Nephron progenitor cell (in vitro differentiated cells): ENCODE results near the gene SETD7.
"Not testable (repeated sequence)": the region's sequence is repeated elsewhere in the genome, so short reads cannot be mapped to it uniquely, and the experiment has no call there.

Source experiments
- DNase-seq: peaks from one replicate; pipeline ENCODE4 v3.0.0; 2021
- H3K27ac Mint-ChIP-seq: 2 replicates; pipeline ENCODE4 v1.8.0; 2021; ENCODE audit warnings: mild to moderate bottlenecking, moderate library complexity, mixed read lengths
- H3K27me3 Mint-ChIP-seq: 2 replicates; pipeline ENCODE4 v1.8.0; 2021; ENCODE audit warnings: mild to moderate bottlenecking, low read depth, mixed read lengths; ENCODE audit not compliant: poor library complexity
- H3K36me3 Mint-ChIP-seq: 2 replicates; pipeline ENCODE4 v1.8.0; 2021; ENCODE audit warnings: low read depth, mixed read lengths
- H3K4me1 Mint-ChIP-seq: 2 replicates; pipeline ENCODE4 v1.8.0; 2021; ENCODE audit warnings: mixed read lengths
- H3K4me3 Mint-ChIP-seq: 2 replicates; pipeline ENCODE4 v1.8.0; 2021; ENCODE audit warnings: mild to moderate bottlenecking, moderate library complexity, mixed read lengths
- H3K9me3 Mint-ChIP-seq: 2 replicates; pipeline ENCODE4 v1.8.0; 2021; ENCODE audit warnings: mild to moderate bottlenecking, moderate library complexity, mixed read lengths
- TF ChIP-seq, protein P1 (sequence below): fragments of 200-600 bp; sonication (generic); IDR thresholded peaks from 2 replicates; pipeline ENCODE4 v1.5.0; 2021; ENCODE audit warnings: antibody characterized with exemption

The SETD7 gene

GRCh38 chr4:139454111-139455045 is 101.6 kb downstream of the SETD7 start, which contains the start of gene RAB33B:
TSS of gene RAB33B (plus strand) at chr4:139454121. CDS start at chr4:139454196, 75 bp downstream.
- TF ChIP-seq, protein P1, sequence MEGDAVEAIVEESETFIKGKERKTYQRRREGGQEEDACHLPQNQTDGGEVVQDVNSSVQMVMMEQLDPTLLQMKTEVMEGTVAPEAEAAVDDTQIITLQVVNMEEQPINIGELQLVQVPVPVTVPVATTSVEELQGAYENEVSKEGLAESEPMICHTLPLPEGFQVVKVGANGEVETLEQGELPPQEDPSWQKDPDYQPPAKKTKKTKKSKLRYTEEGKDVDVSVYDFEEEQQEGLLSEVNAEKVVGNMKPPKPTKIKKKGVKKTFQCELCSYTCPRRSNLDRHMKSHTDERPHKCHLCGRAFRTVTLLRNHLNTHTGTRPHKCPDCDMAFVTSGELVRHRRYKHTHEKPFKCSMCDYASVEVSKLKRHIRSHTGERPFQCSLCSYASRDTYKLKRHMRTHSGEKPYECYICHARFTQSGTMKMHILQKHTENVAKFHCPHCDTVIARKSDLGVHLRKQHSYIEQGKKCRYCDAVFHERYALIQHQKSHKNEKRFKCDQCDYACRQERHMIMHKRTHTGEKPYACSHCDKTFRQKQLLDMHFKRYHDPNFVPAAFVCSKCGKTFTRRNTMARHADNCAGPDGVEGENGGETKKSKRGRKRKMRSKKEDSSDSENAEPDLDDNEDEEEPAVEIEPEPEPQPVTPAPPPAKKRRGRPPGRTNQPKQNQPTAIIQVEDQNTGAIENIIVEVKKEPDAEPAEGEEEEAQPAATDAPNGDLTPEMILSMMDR = no peak
- Mint-ChIP-seq H3K9me3 (peaks cover 8% of the 10 kb centered on the region), H3K4me3 (peak within 1 kb of the TSS; percentile 98), H3K27me3 (peaks cover 4% of the 10 kb centered on the region), H3K27ac (peak within 1 kb of the TSS; percentile 100), H3K4me1 (peaks cover 61% of the 10 kb centered on the region), H3K36me3 (peaks cover 25% of the 10 kb centered on the region)
- DNase-seq = no peak

DNA sequence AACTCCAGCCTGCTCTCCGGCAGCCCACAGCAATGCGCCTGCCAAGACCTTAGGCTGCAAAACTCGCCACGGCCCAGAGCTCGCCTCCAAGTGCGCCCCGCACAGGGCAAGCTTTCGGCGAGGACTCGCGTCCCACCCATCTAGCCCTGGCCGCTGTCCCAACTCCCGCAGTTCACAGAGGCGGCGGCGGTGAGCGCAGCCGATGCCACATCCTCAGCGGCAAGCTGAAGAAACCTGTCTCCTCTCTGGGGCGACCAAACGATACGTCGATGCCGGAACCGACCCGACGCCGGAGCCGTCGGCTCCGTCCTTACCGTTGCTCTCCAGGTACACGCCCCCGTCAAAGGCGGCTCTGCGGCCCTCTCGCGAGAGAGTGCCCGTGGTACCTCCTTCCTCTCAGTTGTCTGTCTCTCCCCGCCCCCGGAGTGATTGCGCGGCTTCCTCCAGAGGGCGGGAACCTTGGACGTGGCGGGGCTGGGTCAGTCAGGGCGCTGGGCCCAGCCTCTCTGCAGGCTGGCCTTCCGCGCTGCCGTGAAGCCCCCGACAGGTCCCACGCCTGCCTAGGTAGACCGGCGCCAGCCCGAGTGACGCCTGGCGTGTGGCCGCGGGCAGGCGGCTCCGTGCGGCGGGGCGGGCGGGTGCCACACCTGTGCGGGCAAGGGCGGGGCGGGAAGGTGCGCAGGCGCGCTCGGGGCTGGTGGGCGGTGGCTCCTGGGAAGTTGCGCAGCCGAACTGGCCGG is 102.5 kb downstream of the SETD7 start:
- TF ChIP-seq, protein P1 = no peak
- Mint-ChIP-seq H3K4me3 (peak overlapping the region; percentile 98), H3K4me1 (peaks cover 61% of the 10 kb centered on the region), H3K27ac (peak overlapping the region; percentile 100), H3K36me3 (peaks cover 30% of the 10 kb centered on the region), H3K27me3 (peaks cover 4% of the 10 kb centered on the region), H3K9me3 (peaks cover 17% of the 10 kb centered on the region)
- DNase-seq = peak; percentile 93

DNA sequence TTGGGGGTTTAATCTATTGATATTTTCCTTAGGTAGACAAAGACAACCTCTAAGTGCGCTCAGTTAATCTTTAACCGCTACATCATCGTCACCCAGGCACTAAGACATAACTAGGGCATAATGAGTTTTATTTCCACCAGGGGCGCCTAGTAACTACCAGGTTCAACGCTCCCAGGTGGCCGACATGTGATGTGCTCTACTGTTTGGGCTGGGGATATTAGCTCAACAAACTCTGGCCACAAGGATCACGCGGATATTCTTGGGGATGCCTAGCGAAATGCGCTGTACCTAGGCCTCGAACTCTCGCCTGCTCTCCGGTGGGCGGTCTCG is 103.0 kb downstream of the SETD7 start:
- Mint-ChIP-seq H3K4me3 (peak overlapping the region; percentile 98), H3K9me3 (peaks cover 20% of the 10 kb centered on the region), H3K4me1 (peaks cover 56% of the 10 kb centered on the region), H3K27ac (peak overlapping the region; percentile 100), H3K36me3 (peaks cover 35% of the 10 kb centered on the region), H3K27me3 (peaks cover 4% of the 10 kb centered on the region)
- DNase-seq = no peak
- TF ChIP-seq, protein P1 = peak; percentile 20

- Mint-ChIP-seq H3K9me3 (peaks cover 29% of the 10 kb centered on the region), H3K4me1 (peaks cover 45% of the 10 kb centered on the region), H3K27ac (no peak overlapping the region), H3K36me3 (peaks cover 45% of the 10 kb centered on the region), H3K27me3 (peaks cover 4% of the 10 kb centered on the region), H3K4me3 (peak overlapping the region; percentile 98)
- no peak for DNase-seq
- TF ChIP-seq, protein P1 = no peak
Measured at GRCh38 chr4:139451997-139452396, 104.0 kb downstream of the SETD7 start.

- peaks cover 35% of the 10 kb centered on the region for H3K9me3 Mint-ChIP-seq
- peaks cover 4% of the 10 kb centered on the region for H3K27me3 Mint-ChIP-seq
- H3K4me1 Mint-ChIP-seq = peaks cover 31% of the 10 kb centered on the region
- TF ChIP-seq, protein P1 = no peak
- H3K36me3 Mint-ChIP-seq = peaks cover 59% of the 10 kb centered on the region
- no peak for DNase-seq
- H3K27ac Mint-ChIP-seq = no peak overlapping the region
- H3K4me3 Mint-ChIP-seq = no peak overlapping the region
Measured at GRCh38 chr4:139450586-139450985, 105.4 kb downstream of the SETD7 start.

- not testable (repeated sequence) for H3K27ac Mint-ChIP-seq, H3K4me1 Mint-ChIP-seq
Measured at GRCh38 chr4:139447078-139447477, 108.9 kb downstream of the SETD7 start.

More at GRCh38 chr4:139447078-139447477, 108.9 kb downstream of the SETD7 start:
- not testable (repeated sequence) for H3K4me3 Mint-ChIP-seq, H3K27me3 Mint-ChIP-seq, DNase-seq
- H3K9me3 Mint-ChIP-seq = peaks cover 55% of the 10 kb centered on the region
- H3K36me3 Mint-ChIP-seq = peaks cover 87% of the 10 kb centered on the region
